Spleen (tissue), 7 donors: ENCODE results near the gene CD226.

Source experiments
- POLR2A ChIP-seq, 3 donors: fragments of 450-650 bp; IDR thresholded peaks; one replicate each; pipeline ENCODE4 v1.5.1; 2017; ENCODE audit warnings: antibody characterized with exemption in 3 of 3, mild to moderate bottlenecking in 1 of 3
- POLR2AphosphoS5 ChIP-seq, 3 donors: sonication (generic); formaldehyde crosslinking; IDR thresholded peaks; one replicate each; pipeline ENCODE4 v1.5.1; 2017; ENCODE audit warnings: antibody characterized with exemption in 3 of 3
- TF ChIP-seq, protein P1 (sequence below), 11 experiments: fragments of 200-600 bp in 7 of 11; fragments of 450-650 bp in 4 of 11; sonication (generic) in 4 of 11; IDR thresholded peaks in 8 of 11; conservative IDR thresholded peaks in 3 of 11; 1 replicate in 7 of 11; 2 replicates in 4 of 11; pipeline versions ENCODE4 v1.4.0 to v1.8.0; 2016 to 2021; ENCODE audit warnings: antibody characterized with exemption in 11 of 11, inconsistent platforms in 4 of 11, mild to moderate bottlenecking in 1 of 11
- donor health status: DM: no; HTN: no; CAD: no; lungs with moderate emphysema.
- donor health status: DM: no; HTN: no; CAD: no.
- donor health status: DM: no; HTN: no; CAD: no.

DNA sequence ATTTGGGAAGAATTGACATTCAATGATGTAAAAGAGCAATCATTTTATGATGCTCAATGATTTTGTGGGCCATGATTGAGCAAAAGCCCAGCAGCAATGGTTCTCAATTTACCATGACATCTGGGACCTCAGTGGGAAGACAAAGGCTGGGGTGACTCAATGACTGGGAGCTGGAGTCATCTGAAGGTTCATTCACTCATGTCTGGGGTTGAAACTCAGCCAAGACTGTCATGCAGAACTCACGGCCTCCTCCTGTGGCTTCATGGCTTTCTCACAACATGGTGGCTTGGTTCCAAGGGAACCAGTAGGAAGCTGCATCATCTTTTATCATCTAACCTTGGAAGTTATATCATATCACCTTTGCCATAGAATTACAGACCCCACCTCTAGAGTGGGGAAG, 45.1 kb upstream of the CD226 start:
- TF ChIP-seq, protein P1, sequence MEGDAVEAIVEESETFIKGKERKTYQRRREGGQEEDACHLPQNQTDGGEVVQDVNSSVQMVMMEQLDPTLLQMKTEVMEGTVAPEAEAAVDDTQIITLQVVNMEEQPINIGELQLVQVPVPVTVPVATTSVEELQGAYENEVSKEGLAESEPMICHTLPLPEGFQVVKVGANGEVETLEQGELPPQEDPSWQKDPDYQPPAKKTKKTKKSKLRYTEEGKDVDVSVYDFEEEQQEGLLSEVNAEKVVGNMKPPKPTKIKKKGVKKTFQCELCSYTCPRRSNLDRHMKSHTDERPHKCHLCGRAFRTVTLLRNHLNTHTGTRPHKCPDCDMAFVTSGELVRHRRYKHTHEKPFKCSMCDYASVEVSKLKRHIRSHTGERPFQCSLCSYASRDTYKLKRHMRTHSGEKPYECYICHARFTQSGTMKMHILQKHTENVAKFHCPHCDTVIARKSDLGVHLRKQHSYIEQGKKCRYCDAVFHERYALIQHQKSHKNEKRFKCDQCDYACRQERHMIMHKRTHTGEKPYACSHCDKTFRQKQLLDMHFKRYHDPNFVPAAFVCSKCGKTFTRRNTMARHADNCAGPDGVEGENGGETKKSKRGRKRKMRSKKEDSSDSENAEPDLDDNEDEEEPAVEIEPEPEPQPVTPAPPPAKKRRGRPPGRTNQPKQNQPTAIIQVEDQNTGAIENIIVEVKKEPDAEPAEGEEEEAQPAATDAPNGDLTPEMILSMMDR (IDR thresholded peaks at IDR 0.05 in 8 of 11, conservative IDR thresholded peaks at IDR 0.05 in 3 of 11) = no peak
- TF ChIP-seq POLR2AphosphoS5 (IDR thresholded peaks at IDR 0.05) (no peak), POLR2A (IDR thresholded peaks at IDR 0.05) (no peak)
